Sigmoid colon (tissue), 7 donors: ENCODE data around the gene MCF2L. TPM values are rescaled to one million over a fixed set of nuclear protein-coding genes. Genes with fewer than 3 reads are reported as not detected.

ENCODE experiments used
- DNase-seq: peaks from one replicate; pipeline ENCODE4 v3.0.0-alpha.2; 2019
- H3K27ac ChIP-seq, 4 donors: fragments of 200-600 bp; sonication (generic); one replicate each; pipeline ENCODE4 v1.5.1; 2016 to 2019; ENCODE audit warnings: mild to moderate bottlenecking in 1 of 4
- H3K27me3 ChIP-seq, 3 donors: fragments of 200-600 bp; sonication (generic); one replicate each; pipeline ENCODE4 v1.5.1; 2019; ENCODE audit warnings: mild to moderate bottlenecking in 1 of 3
- H3K36me3 ChIP-seq, 4 donors: fragments of 200-600 bp; sonication (generic); one replicate each; pipeline ENCODE4 v1.5.1; 2016 to 2019
- H3K4me1 ChIP-seq, 4 donors: fragments of 200-600 bp; sonication (generic); one replicate each; pipeline ENCODE4 v1.5.1; 2017 to 2019
- H3K4me3 ChIP-seq, 4 donors: fragments of 200-600 bp; sonication (generic); one replicate each; pipeline ENCODE4 v1.5.1; 2017 to 2019; ENCODE audit warnings: mild to moderate bottlenecking in 2 of 4, moderate library complexity in 1 of 4
- H3K9me3 ChIP-seq, 4 donors: fragments of 200-600 bp in 3 of 4; sonication (generic) in 3 of 4; one replicate each; pipeline versions ENCODE4 v1.5.1 to v1.6.1; 2013 to 2019
- CTCF ChIP-seq, 4 experiments: fragments of 450-650 bp in 3 of 4; fragments of 200-600 bp in 1 of 4; IDR thresholded peaks; one replicate each; pipeline ENCODE4 v1.5.1; 2016 to 2019; ENCODE audit warnings: antibody characterized with exemption in 4 of 4, mild to moderate bottlenecking in 3 of 4, moderate library complexity in 2 of 4
- EP300 ChIP-seq, 4 donors: sonication (generic); formaldehyde crosslinking; IDR thresholded peaks; one replicate each; pipeline ENCODE4 v1.6.1; 2017; ENCODE audit warnings: antibody characterized with exemption in 4 of 4
- POLR2A ChIP-seq, 2 donors: fragments of 450-650 bp; IDR thresholded peaks; one replicate each; pipeline ENCODE4 v1.6.1; 2016; ENCODE audit warnings: antibody characterized with exemption in 2 of 2, mild to moderate bottlenecking in 2 of 2, moderate library complexity in 2 of 2
- POLR2AphosphoS5 ChIP-seq, 4 donors: sonication (generic); formaldehyde crosslinking; IDR thresholded peaks; one replicate each; pipeline ENCODE4 v1.6.1; 2017; ENCODE audit warnings: antibody characterized with exemption in 4 of 4
- WGBS, 2 donors: extraction: QIAGEN DNeasy Blood & Tissue Kit; methylation state at CpG; one replicate each; pipeline ENCODE4 v1.1.7; 2013; 5-methylcytosine and 5-hydroxymethylcytosine counted together
- intact Hi-C: fragments of 100-400 bp; cut with DNase I; formaldehyde crosslinking; loops from one replicate; pipeline ENCODE4 v1.15.1; 2023
- polyA plus RNA-seq, 3 donors: library from polyadenylated mRNA; stranded (reverse); fragments of 200-250 nt; gene quantifications; one replicate each; pipeline ENCODE4 v1.2.3, GENCODE V29; 2013
- total RNA-seq, 4 donors: library from RNA; depleted of rRNA; stranded (reverse); fragments of >200 nt; gene quantifications; one replicate each; pipeline ENCODE4 v1.1.0, GENCODE V29; 2016
- donor health status: healthy with polysubstance abuse.
- donor health status: Bipolar disorder and iron deficiency.
- donor health status: healthy.

The MCF2L gene
- total and polyA plus RNA-seq, 7 donors, result 7.5 to 59.9 (median 20.2) TPM

DNA sequence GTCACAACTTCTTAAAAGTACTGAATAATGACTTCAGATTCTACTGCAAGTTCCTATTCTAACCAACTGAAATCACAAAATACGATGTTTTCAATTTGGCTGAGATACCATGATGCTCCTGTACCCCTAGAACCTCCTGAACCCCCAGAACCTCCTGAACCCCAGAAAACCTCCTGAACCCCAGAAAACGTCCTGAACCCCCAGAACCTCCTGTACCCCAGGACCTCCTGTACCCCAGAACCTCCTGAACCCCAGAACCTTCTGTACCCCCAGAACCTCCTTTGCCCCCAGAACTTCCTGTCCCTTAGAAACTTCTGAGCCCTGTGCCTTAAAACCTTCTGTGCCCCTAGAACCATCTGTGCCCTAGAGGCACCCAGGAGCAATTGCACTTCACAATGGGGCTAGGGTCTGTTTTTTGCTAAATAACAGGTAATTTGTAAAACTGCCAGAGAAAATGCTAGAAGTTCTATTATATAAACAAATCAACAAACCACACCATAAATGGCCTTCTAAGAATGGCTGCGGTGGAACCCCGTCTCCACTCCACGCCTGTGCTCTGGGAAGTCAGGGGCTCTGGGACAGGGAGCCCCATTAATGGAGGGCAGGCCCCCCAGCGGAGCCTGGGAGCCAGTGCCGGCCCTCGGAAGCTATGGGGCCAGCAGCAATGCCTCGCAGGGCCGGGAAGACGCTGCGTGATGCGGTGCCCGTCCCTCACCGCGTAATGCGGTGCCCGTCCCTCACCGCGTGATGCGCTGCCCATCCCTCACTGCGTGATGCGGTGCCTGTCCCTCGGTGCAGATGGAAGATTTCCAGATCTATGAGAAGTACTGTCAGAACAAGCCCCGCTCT lies 115.3 kb downstream of the MCF2L start:
- Histone ChIP-seq H3K4me1 (no peaks in the 10 kb centered on the region), H3K36me3 (no peaks in the 10 kb centered on the region), H3K27me3 (peaks cover 0 to 10% (median 0%) of the 10 kb centered on the region in 3 donors), H3K27ac (no peak overlapping the region), H3K4me3 (no peak overlapping the region), H3K9me3 (no peaks in the 10 kb centered on the region)
- intact Hi-C loops, result no loop called here
- no peak for DNase-seq
- no peak for TF ChIP-seq CTCF (IDR thresholded peaks at IDR 0.05)
- no peak for TF ChIP-seq EP300 (IDR thresholded peaks at IDR 0.05)
- TF ChIP-seq POLR2AphosphoS5 (IDR thresholded peaks at IDR 0.05), result no peak
- TF ChIP-seq POLR2A (IDR thresholded peaks at IDR 0.05), result no peak
- WGBS, 2 donors, result 94 to 96% methylated on average over 25 of the region's 25 CpGs

GRCh38 chr13:113084943-113085540 lies 116.0 kb downstream of the MCF2L start:
- 90 to 92% methylated on average over 24 of the region's 24 CpGs for WGBS, 2 donors
- H3K9me3 ChIP-seq, result no peaks in the 10 kb centered on the region
- H3K36me3 ChIP-seq, result no peaks in the 10 kb centered on the region
- no peak overlapping the region for H3K27ac ChIP-seq
- TF ChIP-seq POLR2AphosphoS5 (IDR thresholded peaks at IDR 0.05), result no peak
- no peak for TF ChIP-seq POLR2A (IDR thresholded peaks at IDR 0.05)
- TF ChIP-seq CTCF (IDR thresholded peaks at IDR 0.05), result no peak
- no peak for TF ChIP-seq EP300 (IDR thresholded peaks at IDR 0.05)
- no peak for DNase-seq
- no peaks in the 10 kb centered on the region for H3K4me1 ChIP-seq
- intact Hi-C loops, result no loop called here
- peaks cover 0 to 10% (median 0%) of the 10 kb centered on the region in 3 donors for H3K27me3 ChIP-seq
- no peak overlapping the region for H3K4me3 ChIP-seq

GRCh38 chr13:113086031-113086750 lies 117.2 kb downstream of the MCF2L start:
- no peaks in the 10 kb centered on the region for H3K9me3 ChIP-seq
- H3K27me3 ChIP-seq, result peaks cover 0 to 6% (median 0%) of the 10 kb centered on the region in 3 donors
- TF ChIP-seq EP300 (IDR thresholded peaks at IDR 0.05), result no peak
- TF ChIP-seq POLR2AphosphoS5 (IDR thresholded peaks at IDR 0.05), result no peak
- TF ChIP-seq CTCF (IDR thresholded peaks at IDR 0.05), result no peak
- no peak for TF ChIP-seq POLR2A (IDR thresholded peaks at IDR 0.05)
- intact Hi-C loops, result no loop called here
- no peaks in the 10 kb centered on the region for H3K36me3 ChIP-seq
- H3K4me3 ChIP-seq, result no peak overlapping the region
- H3K27ac ChIP-seq, result no peak overlapping the region
- 88 to 90% methylated on average over 32 of the region's 32 CpGs for WGBS, 2 donors
- no peak for DNase-seq
- H3K4me1 ChIP-seq, result no peaks in the 10 kb centered on the region

GRCh38 chr13:113086991-113087922 lies 118.2 kb downstream of the MCF2L start:
- no peaks in the 10 kb centered on the region for H3K9me3 ChIP-seq
- no peaks in the 10 kb centered on the region for H3K36me3 ChIP-seq
- TF ChIP-seq CTCF (IDR thresholded peaks at IDR 0.05) (no peak), POLR2AphosphoS5 (IDR thresholded peaks at IDR 0.05) (no peak), EP300 (IDR thresholded peaks at IDR 0.05) (no peak), POLR2A (IDR thresholded peaks at IDR 0.05) (no peak)
- H3K27ac ChIP-seq, result no peak overlapping the region
- H3K4me1 ChIP-seq, result no peaks in the 10 kb centered on the region
- peaks cover 0 to 6% (median 0%) of the 10 kb centered on the region in 3 donors for H3K27me3 ChIP-seq
- WGBS, 2 donors, result 91 to 92% methylated on average over 39 of the region's 39 CpGs
- no peak overlapping the region for H3K4me3 ChIP-seq
- DNase-seq, result peak; percentile 58
- intact Hi-C loops, result no loop called here
